Right lobe of liver (tissue), 4 donors: ENCODE data around the gene CDK2AP2.

Source experiments
- POLR2A ChIP-seq: fragments of 450-650 bp; IDR thresholded peaks from one replicate; pipeline ENCODE4 v1.6.1; 2017; ENCODE audit warnings: antibody characterized with exemption, mild to moderate bottlenecking
- TF ChIP-seq, protein P1 (sequence below), 4 donors: fragments of 200-600 bp in 3 of 4; fragments of 450-650 bp in 1 of 4; IDR thresholded peaks; one replicate each; pipeline versions ENCODE4 v1.5.1 to v1.8.0; 2016 to 2022; ENCODE audit warnings: antibody characterized with exemption in 4 of 4, mild to moderate bottlenecking in 2 of 4
- donor health status: DM: no; HTN: no; CAD: no.
- donor health status: DM: no; HTN: no; CAD: no.
- donor health status: DM: no; HTN: yes; CAD: no.

GRCh38 chr11:67466962-67467771 lies 40.8 kb downstream of the CDK2AP2 start:
- TF ChIP-seq, protein P1, sequence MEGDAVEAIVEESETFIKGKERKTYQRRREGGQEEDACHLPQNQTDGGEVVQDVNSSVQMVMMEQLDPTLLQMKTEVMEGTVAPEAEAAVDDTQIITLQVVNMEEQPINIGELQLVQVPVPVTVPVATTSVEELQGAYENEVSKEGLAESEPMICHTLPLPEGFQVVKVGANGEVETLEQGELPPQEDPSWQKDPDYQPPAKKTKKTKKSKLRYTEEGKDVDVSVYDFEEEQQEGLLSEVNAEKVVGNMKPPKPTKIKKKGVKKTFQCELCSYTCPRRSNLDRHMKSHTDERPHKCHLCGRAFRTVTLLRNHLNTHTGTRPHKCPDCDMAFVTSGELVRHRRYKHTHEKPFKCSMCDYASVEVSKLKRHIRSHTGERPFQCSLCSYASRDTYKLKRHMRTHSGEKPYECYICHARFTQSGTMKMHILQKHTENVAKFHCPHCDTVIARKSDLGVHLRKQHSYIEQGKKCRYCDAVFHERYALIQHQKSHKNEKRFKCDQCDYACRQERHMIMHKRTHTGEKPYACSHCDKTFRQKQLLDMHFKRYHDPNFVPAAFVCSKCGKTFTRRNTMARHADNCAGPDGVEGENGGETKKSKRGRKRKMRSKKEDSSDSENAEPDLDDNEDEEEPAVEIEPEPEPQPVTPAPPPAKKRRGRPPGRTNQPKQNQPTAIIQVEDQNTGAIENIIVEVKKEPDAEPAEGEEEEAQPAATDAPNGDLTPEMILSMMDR (IDR thresholded peaks at IDR 0.05), result no peak
- TF ChIP-seq POLR2A, result no peak
